ENCODE data around the gene SRGAP3. TPM values are rescaled to one million over a fixed set of nuclear protein-coding genes. Genes with fewer than 3 reads are reported as not detected.

The SRGAP3 gene
- total and polyA plus RNA-seq, 10 of the 15 experiments (the other 5 are each of a cell fraction or from before 2014, with no cell fraction given), result 0.32 to 1.7 (median 0.99) TPM

GRCh38 chr3:9125278-9125951, 124.0 kb downstream of the SRGAP3 start (continued):
- no peak for TF ChIP-seq ZBTB33 (IDR thresholded peaks at IDR 0.05)
- TF ChIP-seq TCF7 (IDR thresholded peaks at IDR 0.05; ENCODE audit: borderline replicate concordance), result no peak
- no peak for TF ChIP-seq MTA2 (IDR thresholded peaks at IDR 0.05; ENCODE audit: low read depth)
- TF ChIP-seq ATF2 (IDR thresholded peaks at IDR 0.05; ENCODE audit: low read length), result no peak
- TF ChIP-seq TARDBP (IDR thresholded peaks at IDR 0.05; ENCODE audit: borderline replicate concordance), result no peak

- Histone ChIP-seq H3K9ac (ENCODE audit: control insufficient read depth, insufficient read depth, low read length) (no peak overlapping the region), H3K36me3 (ENCODE audit: control insufficient read depth in 2 of 2, insufficient read depth in 2 of 2, low read length in 1 of 2) (no peaks in the 10 kb centered on the region), H3K4me3 (no peak overlapping the region), H3K27me3 (replicated peaks in 1 of 2; ENCODE audit: control insufficient read depth in 2 of 2, insufficient read depth in 2 of 2, low read length in 1 of 2) (no peaks in the 10 kb centered on the region; a peak in 1 of 4 replicates), H4K20me1 (ENCODE audit: control insufficient read depth, insufficient read depth) (no peaks in the 10 kb centered on the region), H3K4me2 (ENCODE audit: control insufficient read depth, insufficient read depth) (no peak overlapping the region), H3K79me2 (ENCODE audit: control insufficient read depth, insufficient read depth, low read length) (no peaks in the 10 kb centered on the region), H3K9me3 (replicated peaks; ENCODE audit: control insufficient read depth, insufficient read depth, low read length) (no peaks in the 10 kb centered on the region), H3K4me1 (ENCODE audit: control insufficient read depth, insufficient read depth, low read length) (no peaks in the 10 kb centered on the region), H3K27ac (ENCODE audit: control insufficient read depth, insufficient read depth) (no peak overlapping the region), H2AFZ (ENCODE audit: control insufficient read depth, low read depth, low read length) (no peak overlapping the region)
- RAD21 ChIA-PET (ENCODE audit: unreplicated experiment), result no interaction called here
- FAIRE-seq, result no peak
- CTCF ChIA-PET, result interaction anchor here (1.3 to 1.4 kb wide), 2 partner anchors 13 to 137 kb away, joined by 3 read pairs; no protein-coding TSS in a partner anchor
- in situ Hi-C loops (cut with MboI), result no loop called here
- ATAC-seq, result no peak
- POLR2A ChIA-PET, result no interaction called here
- WGBS (ENCODE audit: insufficient coverage, insufficient replicate concordance, low lambda C conversion rate, missing lambda C conversion rate), result 69% methylated on average over 15 of the region's 15 CpGs
- SMC1A ChIA-PET (ENCODE audit: uncharacterized antibody, unreplicated experiment), result no interaction called here
- DNase-seq (ENCODE audit: low read depth, low spot score), result no peak
- intact Hi-C loops (cut with micrococcal nuclease; ENCODE audit: unreplicated experiment), result no loop called here
- no TSS peak for BruUV-seq (replicated peaks)
- TF ChIP-seq IKZF2 (IDR thresholded peaks at IDR 0.05), result no peak
- TF ChIP-seq WRNIP1 (IDR thresholded peaks at IDR 0.05; ENCODE audit: borderline replicate concordance, low read depth, low read length), result no peak
- no peak for TF ChIP-seq USF1 (IDR thresholded peaks at IDR 0.05; ENCODE audit: borderline replicate concordance, extremely low read length, insufficient read depth, low read depth, low read length)
- TF ChIP-seq SREBF2 (IDR thresholded peaks at IDR 0.05; ENCODE audit: low read length), result no peak
- TF ChIP-seq RAD21 (IDR thresholded peaks at IDR 0.05; ENCODE audit: insufficient read depth, low read depth, low read length), result no peak
- TF ChIP-seq RUNX3 (IDR thresholded peaks at IDR 0.05; ENCODE audit: low read length), result no peak
- TF ChIP-seq TCF3 (IDR thresholded peaks at IDR 0.05; ENCODE audit: borderline replicate concordance, insufficient read depth, low read depth, low read length), result no peak
- TF ChIP-seq CBFB (IDR thresholded peaks at IDR 0.05; ENCODE audit: low read depth), result no peak
- TF ChIP-seq PBX3 (IDR thresholded peaks at IDR 0.05; ENCODE audit: insufficient replicate concordance, low read depth, low read length), result no peak
- no peak for TF ChIP-seq RBBP5 (conservative IDR thresholded peaks at IDR 0.05)
These were observed 124.7 kb downstream of the SRGAP3 start for GRCh38 chr3:9124730-9125129.
